T-helper 2 cell treated with Interferon-gamma antibody and Interleukin-4, amounts not matched to agents 100 ng/mL and 5 ng/mL, for 36 hours (primary cell): ENCODE data around the gene ALDOC. TPM values are rescaled to one million over a fixed set of nuclear protein-coding genes. Genes with fewer than 3 reads are reported as not detected.

Experiments
- intact Hi-C: fragments of 100-400 bp; cut with micrococcal nuclease; formaldehyde crosslinking; loops from one replicate; pipeline ENCODE4 v1.15.1; 2023
- total RNA-seq: library from RNA; stranded (reverse); gene quantifications from 2 replicates; pipeline ENCODE4 v1.2.3, GENCODE V29; 2022

ALDOC gene
- total RNA-seq, 1 donor from 2014 or later, result 103 TPM

DNA sequence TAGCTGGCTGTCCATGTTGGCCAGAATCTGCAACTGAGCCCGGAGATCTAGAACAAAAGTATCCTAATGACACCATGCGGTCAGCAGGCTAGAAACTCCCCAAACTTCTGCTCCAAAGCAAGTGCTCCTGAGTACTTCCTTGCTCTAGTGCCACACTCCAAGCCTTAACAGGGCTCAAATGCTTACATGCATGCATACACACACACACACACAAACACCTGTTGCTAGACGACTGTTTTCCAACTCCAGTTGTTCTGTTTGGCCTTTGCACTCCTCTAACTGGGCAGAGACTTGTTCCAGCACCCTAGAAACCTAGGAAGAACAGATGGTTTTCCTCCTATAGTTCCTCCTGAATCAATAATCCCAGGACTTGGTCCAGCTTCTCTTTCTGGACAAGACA, 7.7 kb upstream of the ALDOC start:
- intact Hi-C loops, result no loop called here

DNA sequence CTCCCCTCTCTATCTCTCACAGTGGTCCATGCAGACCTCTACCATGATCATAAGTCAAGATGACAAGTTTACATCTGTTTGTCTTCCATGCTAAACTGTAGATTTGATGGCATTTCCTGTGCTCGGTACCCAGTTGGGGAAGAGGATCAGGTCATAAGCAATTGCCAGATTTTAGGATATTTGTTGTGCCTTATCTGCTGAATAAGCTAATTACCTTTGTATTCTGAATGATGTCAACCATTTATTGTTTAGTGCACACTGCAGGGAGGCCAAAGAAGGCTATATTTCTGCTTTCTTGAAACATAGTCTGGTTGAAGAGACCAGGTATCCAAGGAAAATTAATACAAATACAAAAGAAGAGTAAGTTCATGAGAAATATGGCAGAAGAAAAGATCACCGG, 5.8 kb upstream of the ALDOC start:
- intact Hi-C loops, result no loop called here

DNA sequence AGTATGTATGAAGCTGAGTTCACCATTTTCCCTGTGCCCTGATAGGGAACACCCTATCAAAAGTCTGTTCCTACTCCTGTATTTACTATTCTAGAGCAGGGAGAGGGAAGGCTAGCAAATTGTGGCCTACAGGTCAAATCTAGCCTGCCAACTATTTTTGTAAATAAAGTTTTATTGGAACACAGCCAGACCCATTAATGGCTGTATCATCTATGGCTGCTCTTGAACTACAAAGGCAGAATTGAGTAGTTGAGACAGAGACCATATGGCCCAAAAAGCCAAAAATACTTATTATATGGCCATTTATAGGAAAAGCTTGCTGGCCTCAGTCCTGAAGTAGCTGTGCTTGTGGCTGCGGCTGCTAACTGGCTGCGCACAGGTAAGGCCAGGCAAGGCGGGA, 4.3 kb upstream of the ALDOC start:
- intact Hi-C loops, result no loop called here

DNA sequence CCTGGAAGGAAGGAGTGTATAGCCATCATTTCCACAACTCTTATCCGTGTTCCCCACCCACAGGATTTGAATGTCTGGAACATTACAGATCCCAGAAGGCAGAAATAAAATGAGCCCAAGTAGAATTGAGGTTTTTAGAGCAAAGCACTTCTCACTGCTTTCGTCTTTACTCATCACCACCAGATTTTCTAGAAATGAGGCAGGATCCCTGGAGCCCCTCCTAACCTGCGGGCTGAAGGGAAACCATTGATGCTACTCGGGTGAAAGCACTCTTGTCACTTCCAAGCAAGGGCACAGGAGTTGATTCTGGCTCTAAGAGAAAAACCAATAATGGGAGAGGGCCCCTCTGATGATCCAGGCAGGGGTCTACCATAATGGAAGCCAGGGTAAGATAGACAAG, 2.8 kb upstream of the ALDOC start:
- intact Hi-C loops, result loop anchor here (5.0 kb wide), 2 partner anchors 68 to 83 kb away; partner anchors contain the start of genes BLTP2, SDF2 and SUPT6H

DNA sequence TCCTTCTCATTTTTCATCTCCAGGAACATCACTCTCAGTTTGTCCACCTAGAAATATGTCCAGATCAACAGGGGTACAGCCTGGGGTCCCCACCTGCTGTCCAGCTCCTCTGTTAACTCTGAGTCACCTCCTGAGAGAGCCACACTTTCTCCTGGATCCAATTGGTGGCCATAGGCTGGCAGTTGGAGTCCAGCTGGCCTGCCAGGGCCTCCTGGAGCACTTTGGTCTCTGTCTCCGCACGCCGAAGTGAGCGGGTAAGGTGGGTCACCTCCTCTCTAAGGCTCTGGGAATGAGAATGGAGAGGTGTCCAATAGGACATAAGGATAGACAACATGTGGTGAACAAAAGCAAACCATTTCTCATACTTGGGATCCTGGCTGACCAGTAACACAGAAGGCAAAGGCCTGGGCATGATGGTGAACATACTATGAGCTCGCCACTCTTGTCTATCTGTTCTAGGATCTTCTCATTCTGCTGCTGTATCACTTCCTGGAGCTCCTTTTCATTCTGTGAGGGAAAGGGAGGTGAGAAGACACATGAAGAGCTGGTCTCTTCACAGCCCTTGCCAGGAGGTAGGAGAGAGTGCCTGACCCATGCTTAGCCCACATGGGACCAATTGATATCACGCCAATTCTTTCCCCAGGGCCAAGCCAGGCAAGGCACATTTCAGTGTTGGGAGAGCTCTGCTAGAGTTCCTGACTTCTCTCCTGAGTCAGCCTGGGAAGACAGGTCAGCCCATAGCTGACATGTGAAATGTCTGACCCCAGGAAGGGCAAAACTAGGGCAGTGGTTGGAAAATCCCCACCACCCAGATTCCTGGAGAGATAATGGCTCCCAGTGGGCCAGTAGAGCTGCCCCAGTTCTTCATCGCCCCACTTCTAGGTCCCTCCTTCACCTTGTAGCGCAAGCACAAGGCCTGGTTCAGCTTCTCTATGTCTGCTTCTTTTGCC, 1.8 kb upstream of the ALDOC start:
- intact Hi-C loops, result loop anchor here (5.0 kb wide), 2 partner anchors 69 to 84 kb away; partner anchors contain the start of genes BLTP2, SDF2 and SUPT6H

DNA sequence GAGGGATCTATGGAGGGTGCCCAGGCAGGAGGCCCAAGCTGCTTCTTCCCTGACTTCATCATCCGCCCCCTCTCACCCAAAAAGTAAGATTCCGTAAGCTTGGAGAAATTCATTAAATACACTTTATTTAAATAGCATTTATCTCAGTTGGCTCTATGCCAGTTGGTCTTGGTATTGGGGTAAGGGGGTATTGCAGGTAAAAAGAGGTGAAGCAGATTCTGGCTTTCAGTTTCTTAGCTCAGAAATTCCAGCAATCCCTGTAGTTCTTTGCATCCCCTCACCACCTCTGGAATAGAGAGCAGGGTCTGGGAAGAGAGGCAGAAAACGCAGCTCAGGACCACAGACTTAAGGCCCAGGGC, 750 bp upstream of the ALDOC start:
- intact Hi-C loops, result loop anchor here (1.0 to 5.0 kb wide), 4 partner anchors 21 to 375 kb away; partner anchors contain the start of genes BLTP2, SDF2 and SUPT6H

DNA sequence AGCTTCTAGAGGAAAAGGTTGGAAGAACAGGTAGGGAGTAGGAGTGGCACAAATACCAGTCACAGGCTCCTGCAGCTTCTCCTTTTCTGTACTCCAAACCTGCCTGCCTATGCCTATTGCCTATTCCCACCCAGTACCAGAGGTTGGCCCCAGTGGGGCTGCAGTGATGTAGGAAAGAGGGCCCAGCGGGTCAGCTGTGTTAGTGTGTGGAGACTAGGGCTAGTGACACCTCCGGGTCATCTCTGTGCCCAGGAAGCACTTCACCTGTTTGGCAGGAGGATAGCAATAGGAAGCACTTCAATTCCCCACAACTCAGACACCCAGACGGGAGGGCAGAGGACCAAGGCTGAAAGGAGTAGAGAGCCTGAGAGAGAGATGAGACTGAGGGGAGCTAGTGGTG, 679 bp downstream of the ALDOC start:
- intact Hi-C loops, result loop anchor here (2.0 to 5.0 kb wide), 3 partner anchors 71 to 377 kb away; partner anchors contain the start of genes BLTP2, SDF2 and SUPT6H

DNA sequence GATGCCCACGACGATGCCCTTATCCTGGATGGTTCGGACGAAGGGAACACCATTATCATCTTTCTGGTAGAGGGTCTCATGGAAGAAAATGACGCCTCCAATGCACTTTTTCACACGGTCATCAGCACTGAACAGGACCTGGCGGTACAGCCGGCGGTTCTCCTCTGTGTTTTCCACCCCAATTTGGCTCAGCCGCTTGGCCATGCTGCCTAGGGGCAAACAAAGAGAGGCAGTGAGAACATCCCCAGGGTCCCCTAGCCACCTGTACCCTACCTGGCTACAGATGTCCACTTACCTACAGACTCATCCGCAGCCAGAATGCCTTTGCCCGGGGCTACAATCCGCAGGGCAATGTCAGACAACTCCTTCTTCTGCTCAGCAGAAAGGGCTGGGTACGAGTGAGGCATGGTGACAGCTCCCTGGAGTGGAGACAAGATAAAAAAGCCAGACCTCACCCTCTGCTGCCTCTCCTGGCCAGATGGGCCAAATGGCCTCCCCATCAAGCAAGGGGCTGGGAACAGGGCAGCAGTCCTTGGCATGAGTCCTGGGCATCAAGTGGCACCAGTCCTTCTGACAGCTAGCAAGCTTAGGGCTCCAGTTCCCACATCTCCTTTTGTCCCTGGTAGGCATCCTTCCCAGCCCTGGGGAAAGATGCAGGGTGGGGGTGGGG, 1.4 kb downstream of the ALDOC start:
- intact Hi-C loops, result loop anchor here (5.0 kb wide), 2 partner anchors 72 to 87 kb away; partner anchors contain the start of genes BLTP2, SDF2 and SUPT6H

DNA sequence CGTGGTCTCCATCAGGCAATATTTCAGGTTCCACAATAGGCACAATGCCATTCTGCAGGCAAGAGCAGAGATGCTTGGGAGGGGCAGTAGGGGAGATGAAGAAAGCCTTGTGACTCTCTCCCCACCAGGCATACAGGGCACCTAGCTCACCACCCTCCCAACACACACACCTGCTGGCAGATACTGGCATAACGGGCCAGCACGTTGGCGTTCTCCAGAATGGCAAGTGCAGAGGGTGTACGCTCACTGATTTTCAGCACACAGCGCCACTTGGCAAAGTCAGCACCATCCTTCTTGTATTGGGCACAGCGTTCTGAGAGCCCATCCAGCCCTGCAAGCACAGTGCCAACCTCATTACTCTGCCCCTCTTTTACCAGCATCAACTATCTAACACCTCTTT, 2.2 kb downstream of the ALDOC start:
- intact Hi-C loops, result no loop called here

DNA sequence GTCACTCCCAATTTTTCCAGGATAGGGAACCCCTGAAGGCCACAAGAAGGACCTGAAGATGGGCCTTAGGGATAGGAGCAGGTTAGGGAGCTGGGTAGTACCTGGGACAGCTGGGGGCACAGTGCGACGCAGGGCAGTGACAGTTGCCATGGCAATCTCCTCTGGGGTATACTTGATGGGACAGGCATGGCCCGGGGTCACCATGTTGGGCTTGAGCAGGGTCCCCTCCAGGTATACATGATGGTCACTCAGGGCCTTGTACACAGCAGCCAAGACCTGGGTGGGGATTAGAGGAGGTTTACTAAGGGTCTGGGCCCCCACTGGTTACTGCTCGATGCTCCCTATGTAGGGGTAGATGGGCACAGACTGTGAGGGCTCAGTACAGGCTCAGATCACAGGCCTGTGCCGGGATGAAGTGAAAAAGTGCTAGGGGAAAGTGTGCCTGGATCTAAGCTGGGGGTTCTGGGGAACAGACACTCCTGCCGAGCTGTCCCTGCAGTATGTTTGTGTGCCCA, 2.7 kb downstream of the ALDOC start:
- intact Hi-C loops, result no loop called here

DNA sequence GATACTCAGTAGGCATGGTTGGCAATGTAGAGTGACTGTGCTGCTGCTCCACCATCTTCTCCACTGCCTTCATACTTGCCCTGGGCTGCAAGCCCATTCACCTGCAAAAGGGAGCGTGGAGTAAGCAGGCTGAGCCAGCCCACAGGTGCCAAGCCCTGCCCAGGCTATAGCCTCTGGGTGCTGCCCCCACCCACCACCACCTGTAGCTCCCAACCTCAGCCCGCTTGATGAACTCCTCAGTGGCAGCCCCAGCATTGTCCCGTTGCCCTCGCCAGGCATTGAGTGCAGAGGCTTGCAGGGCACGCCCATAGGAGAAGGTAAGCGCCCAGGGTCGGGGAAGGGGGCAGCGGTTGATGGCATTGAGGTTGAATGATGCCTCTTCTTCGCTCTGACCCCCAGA, 3.2 kb downstream of the ALDOC start:
- intact Hi-C loops, result no loop called here

DNA sequence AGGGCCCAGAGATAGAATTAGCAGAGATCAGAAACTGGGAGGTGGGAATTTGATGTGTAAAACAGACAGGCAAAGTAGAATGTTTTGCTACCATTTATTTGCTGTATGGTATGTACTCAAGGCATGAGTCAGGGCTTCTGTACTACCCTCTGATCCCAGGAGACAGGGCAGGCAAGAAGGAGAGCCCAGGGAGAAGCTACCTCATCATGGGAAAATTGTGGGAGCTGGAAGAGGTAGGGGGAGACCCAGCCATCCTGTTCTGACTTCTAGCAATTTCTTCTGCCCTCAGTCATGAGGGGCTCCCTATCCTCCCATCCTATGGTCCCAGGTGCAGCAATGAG, 3.7 kb downstream of the ALDOC start:
- intact Hi-C loops, result no loop called here

DNA sequence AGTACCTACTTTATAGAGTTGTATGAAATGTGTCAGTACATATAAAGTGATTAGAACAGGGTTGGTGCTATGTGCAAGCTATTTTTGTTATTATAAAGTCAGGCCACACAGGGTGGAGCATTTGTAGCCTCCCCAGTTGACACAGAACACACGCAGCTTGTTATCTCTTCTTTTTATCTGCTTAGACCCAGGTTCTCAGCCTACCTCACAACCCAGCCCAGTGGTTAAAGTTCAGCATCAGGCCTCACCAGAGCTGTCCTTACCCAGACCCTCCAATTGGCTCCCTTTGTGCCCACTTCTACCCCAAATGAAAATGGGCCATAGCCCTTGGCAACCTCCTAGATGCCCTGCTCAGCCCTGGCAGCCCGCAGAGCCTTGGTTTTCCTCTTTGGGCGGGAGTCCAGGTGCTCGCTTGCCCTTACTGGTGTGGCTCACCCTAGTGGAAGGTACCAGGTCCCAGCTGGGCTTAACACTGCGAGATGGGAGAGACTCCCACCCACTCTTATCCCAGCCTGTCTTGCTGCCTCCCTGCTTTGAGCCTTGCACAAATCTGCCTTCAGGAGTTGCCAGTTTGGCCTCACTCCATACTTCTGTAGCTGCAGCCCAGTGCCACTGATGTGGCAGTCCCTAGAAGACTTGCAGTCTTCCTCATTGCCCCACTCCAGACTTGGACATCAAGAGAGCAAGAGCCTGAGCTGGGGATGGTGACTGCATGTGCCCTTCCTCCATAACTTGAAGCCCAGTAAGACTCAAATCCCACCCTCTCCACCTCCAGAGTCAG, 4.2 kb downstream of the ALDOC start:
- intact Hi-C loops, result no loop called here

DNA sequence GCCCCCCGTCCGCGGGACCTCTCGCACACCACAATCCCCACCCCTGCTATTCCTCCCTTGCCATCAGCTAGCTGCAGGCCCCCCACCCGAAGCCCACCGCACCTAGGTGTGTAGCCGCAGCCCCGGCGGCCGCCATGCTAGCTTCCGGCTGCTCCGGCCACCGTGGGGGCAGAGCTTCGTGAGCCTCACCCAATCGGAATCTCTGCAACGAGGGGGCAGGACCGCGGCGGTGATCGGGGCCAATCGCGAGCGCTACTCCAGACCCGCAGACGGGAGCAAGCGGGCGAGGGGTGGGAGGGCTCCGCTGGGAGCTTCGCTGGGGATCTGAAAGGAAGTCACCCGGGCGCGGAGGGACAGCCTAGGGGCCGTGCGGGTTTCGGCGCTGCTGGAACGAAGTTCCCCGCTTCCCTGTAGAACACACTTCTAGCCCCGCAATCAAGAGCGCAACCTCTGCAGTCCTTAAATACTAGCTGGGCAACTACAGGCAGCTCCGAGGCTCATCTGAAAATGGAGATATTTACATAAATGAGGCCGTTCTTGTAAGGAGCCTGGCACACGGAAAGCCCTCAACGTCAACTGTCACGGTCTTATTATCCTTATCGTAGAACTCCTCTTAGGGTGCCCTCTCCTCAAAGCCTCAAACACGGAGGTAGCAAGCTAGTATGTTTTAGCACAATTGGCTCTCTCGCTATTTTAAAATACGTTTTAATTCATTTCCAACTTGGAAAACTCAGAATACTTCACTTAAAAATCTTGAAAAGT, 5.2 kb downstream of the ALDOC start, which contains the start of gene PIGS:
Gene PIGS (minus strand): TSS at position 164 of the 762 bp plus-strand sequence. CDS start 28 bp downstream, at position 136.
- intact Hi-C loops, result loop anchor here (1.0 to 2.0 kb wide), 2 partner anchors 19 to 139 kb away; partner anchors contain the start of genes PROCA1 and UNC119

DNA sequence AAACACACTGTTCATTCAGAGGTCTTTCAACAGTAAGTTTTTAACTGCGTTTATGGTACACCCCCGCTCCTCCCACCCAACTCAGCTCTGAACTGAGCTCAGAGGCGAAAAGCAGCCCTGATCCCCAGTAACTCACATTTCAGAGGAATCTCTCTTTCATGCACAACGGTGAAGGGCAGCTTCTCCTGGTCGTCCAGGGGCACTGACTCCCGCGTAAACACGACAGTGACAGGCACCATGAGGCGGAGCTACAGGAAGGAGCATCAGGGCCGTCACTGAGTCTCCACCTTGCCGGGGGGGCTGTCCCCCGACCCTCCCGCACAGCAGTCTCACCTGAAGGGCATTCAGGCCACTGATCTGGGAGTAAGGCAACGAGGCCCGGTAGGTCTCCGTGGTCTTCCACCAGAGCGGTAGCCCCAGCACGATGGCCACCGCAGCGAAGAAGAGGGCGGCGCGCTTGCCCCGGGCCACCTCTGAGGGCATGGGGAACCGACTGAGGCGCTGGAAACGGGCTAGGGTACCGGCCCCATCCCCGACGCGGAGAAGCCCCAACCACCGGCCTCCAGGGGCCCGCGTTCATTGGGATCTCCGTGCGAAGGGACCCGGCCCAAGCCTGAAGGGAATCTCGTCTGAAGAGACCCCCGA, 5.9 kb downstream of the ALDOC start:
- intact Hi-C loops, result loop anchor here (1.0 to 2.0 kb wide), 2 partner anchors 19 to 140 kb away; partner anchors contain the start of genes PROCA1 and UNC119

DNA sequence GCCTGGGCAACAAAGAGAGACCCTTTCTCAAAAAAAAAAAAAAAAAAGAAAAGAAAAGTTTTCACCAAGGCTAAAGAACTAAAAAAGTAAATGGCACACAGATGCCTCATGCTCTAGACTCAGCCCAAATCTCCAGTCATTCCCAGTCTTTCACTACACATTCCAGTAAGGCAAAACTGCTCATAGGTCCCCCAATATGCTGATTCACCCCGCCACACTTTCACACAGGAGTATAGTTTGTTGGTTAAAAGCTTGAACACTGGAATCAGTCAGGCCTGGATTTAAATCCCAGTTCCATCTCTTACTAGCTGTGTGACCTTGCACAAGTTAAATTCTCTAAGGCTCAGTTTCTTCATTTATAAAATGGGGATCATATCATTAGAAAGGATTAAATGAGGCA, 7.2 kb downstream of the ALDOC start:
- intact Hi-C loops, result no loop called here

DNA sequence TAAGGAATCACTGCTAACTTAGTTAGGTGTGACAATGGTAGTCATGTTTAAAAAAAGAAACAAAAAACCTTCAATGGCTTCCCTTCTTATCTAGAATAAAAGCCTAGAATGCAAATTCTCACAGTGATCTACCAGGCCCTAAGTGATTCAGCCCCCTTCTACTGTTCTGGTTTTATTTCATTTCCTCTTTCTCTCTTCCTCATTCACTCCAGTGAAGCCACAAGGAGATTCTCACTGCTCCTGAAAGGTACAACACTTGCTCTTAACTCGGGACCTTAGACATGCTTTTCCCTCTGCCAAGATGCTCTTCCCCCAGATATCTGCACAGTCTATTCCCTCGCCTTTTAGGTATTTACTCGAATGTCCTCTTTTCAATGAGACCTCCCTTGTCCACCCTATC, 9.1 kb downstream of the ALDOC start:
- intact Hi-C loops, result no loop called here

DNA sequence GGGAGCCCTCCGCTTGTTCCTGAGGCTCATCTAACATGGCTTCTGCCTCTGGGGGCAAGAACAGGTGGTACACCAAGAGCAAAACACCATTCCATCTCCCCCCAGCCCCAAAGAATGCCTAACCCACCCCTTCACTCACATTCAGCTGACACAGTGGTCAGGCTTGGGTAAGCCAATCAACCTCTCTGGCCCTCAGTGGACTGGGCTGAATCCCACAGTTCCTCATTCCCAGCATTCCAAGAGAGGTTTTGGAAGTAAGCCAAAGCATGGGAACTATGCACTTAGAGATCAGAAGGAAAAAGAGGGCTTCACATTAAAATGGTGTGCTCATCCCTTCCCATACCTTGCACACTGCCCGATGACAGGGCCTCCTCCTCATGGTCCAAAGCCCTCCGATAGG, 13.2 kb downstream of the ALDOC start:
- intact Hi-C loops, result no loop called here

DNA sequence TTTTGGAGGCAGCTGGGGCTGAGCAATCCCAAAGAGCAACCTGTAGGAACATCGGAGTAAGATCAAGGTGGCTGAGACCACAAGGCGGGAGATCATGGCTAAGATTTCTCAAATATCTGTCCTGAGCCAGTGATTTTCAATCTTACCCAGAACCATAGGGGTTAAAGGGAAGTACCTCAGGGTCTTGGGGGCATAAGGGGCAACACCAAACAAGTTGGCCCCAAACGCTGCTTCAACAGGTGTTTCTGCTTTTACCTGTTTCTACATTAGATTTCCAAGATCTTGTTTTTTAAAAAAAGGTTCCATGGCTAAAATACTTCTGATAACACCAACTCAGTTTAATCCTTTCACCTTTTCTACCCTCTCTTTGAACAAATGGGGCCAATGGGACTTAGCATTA, 21.7 kb downstream of the ALDOC start:
- intact Hi-C loops, result no loop called here

DNA sequence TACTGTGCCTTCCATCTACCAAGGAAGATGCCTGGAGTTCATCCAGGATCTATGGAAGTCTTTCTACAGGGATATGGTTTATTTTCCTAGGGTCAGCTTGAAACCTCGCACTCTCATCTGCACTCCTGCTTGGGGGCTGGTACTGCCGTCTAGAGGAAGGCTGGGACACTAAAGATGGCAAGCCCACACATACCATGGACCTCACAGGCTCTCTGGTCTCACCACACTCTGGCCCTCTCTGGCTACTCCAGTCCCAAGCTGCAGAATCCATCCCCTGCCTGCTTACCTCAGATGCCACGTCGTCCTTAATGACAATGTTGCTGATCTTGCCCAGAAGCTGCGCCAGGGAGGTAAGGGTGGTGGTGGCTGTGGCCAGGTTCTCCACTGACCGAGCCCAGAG, 22.1 kb downstream of the ALDOC start:
- intact Hi-C loops, result loop anchor here (5.0 kb wide), 1 partner anchor 158 kb away; the partner anchor contains the start of gene PROCA1
